GM21447 (cell line): ENCODE data around the gene MDM1.

Source experiments
- ATAC-seq: cut with Tn5 transposase; IDR thresholded peaks from one replicate; pipeline ENCODE4 v1.9.1; 2021; ENCODE audit not compliant: unreplicated experiment

The MDM1 gene, protein sequence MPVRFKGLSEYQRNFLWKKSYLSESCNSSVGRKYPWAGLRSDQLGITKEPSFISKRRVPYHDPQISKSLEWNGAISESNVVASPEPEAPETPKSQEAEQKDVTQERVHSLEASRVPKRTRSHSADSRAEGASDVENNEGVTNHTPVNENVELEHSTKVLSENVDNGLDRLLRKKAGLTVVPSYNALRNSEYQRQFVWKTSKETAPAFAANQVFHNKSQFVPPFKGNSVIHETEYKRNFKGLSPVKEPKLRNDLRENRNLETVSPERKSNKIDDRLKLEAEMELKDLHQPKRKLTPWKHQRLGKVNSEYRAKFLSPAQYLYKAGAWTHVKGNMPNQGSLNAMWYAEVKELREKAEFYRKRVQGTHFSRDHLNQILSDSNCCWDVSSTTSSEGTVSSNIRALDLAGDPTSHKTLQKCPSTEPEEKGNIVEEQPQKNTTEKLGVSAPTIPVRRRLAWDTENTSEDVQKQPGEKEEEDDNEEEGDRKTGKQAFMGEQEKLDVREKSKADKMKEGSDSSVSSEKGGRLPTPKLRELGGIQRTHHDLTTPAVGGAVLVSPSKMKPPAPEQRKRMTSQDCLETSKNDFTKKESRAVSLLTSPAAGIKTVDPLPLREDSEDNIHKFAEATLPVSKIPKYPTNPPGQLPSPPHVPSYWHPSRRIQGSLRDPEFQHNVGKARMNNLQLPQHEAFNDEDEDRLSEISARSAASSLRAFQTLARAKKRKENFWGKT

GRCh38 chr12:68331869-68332727 lies at the start of gene MDM1:
TSS of gene MDM1 (minus strand) at chr12:68332362. CDS start at chr12:68332245, 117 bp downstream.
- peak; percentile 99 for ATAC-seq

- ATAC-seq = no peak
Measured at GRCh38 chr12:68381476-68382219, 49.5 kb upstream of the MDM1 start.

DNA sequence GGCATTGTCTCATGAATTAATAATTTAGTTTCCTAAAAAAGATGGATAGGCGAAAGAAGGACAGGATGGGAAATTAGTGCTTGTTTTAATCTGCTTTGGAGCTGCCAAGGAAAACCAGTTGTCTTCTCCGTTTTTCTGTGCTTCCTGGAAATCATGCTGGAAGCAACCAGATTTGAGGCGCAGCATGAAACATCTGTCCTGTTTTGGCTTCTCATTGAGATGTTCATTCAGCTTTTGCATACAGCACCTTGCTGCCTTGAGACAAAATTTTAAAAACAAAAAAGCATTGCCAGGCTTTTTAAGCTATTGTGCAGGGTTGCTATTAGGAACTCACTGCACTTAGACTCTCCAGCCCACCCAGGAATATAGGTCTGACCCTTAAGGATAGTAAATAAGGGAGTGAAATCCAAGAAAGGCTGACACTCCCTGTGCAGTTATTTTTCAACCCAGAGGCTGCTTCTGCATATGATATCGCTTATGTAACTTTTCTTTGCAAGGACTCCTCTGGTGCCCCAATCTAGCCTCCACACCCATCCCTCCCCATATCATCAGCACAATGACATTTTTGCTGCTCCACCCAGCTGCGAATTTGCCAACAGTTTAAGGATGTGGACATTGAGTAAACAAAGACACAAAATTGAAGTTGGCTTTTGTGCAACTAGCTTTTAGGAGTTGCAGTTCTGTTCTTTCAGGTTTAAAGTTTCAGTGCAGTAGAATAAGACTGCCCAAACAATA lies 46.9 kb upstream of the MDM1 start:
- no peak for ATAC-seq

GRCh38 chr12:68377881-68378280 lies 45.7 kb upstream of the MDM1 start:
- no peak for ATAC-seq

DNA sequence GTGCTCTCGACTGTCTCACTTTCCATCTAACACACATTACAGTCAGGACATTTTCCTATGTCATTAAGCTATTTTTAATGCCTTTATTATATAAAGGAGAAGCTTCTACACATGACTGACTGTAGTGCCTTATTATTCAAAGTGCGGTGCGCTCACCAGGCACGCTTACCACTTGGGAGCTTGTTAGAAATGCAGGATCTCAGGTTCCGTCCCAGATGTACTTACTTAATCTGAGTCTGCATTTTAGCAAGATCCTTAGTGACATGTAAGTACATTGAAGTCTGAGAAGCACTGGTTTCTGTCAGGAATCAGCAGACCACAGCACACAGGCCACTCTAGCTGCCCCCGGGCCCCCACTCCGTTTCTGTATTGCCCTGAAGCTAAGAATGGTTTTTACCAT lies 44.7 kb upstream of the MDM1 start:
- ATAC-seq = no peak

DNA sequence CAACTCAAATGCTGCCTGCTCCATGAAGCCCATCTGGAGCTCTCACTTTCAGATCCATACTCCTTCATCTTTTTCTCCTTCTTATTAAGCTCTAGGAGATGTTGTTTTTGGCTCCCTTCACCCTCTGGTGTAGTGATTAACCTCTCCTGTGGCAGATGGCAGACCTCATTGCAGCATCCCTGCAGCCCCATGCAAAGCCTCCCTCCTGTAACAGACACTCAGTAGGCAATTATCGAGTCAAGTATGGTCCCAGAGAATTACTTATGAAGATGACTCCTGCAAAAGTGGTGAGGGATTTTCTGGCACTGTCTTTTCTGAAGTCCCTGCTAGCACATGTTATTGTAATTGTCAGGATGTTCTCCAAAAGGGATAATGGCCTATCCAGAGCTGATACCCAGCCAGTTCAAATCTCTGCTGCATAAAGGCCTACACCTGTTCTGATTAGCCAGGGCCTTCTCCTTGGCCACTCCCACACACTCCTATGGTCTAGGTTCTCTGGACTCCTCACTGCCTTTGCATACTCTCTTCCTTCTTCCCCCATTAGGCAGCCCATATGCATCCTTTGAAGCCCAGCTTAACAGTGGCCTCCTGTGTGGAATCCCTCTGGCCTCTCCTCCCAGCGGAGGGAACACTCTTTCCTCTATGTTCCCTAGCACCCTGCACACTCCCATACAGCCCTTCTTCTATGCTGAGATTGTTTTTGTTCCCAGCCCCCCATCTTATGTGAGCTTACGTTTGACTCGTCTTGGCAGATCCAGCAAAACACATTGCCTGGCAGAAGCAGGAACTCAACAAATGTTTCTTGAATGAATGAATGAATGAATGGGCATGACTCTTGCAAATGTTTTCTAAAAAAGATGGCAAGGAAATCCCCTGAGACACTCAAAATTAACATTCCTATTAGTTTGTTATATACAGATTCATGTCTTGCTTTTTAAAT lies 43.9 kb upstream of the MDM1 start:
- ATAC-seq = no peak

- ATAC-seq = peak; percentile 97
Measured at GRCh38 chr12:68374307-68374982, 42.3 kb upstream of the MDM1 start.

- ATAC-seq = no peak
Measured at GRCh38 chr12:68370667-68371066, 38.5 kb upstream of the MDM1 start.

GRCh38 chr12:68370006-68370590 lies 37.9 kb upstream of the MDM1 start:
- ATAC-seq = no peak

DNA sequence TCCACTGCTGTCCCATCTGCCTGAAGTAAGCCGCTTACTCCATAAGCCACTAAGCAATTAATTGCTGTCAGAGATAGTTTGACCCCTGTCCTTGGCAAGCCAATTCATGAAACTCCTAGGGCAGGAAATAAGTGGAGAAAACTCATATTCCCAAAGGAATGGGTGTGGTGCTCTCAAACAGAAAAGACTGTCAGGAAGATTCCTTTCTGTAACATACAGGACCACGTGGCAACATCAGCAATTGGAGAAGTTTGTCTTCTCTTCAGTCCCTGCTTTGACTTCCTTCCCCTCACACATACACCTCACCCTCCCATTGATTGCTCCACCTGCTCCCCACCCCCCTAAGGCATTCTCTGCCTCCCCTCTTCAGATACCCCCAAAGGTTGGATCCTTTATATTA lies 36.2 kb upstream of the MDM1 start:
- no peak for ATAC-seq

DNA sequence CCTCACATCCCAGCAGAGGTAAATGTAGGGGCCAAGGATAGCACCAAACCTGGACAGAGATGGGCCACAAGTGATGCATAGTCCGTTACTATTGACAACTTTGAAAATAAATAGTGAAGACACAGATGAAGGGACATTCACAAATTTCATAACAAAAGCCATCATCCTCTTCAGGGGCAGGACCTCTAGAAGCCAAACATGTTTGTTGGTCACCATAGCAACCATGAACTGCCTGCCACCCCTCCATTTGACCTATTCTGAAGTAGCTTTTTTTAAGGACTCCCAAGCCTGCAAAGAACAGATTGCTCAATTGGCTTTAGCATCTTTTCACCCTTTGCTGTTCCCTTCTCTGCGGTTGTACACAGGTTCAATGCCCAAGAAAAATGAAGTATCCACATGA lies 35.7 kb upstream of the MDM1 start:
- no peak for ATAC-seq

GRCh38 chr12:68367116-68367515 lies 35.0 kb upstream of the MDM1 start:
- no peak for ATAC-seq

DNA sequence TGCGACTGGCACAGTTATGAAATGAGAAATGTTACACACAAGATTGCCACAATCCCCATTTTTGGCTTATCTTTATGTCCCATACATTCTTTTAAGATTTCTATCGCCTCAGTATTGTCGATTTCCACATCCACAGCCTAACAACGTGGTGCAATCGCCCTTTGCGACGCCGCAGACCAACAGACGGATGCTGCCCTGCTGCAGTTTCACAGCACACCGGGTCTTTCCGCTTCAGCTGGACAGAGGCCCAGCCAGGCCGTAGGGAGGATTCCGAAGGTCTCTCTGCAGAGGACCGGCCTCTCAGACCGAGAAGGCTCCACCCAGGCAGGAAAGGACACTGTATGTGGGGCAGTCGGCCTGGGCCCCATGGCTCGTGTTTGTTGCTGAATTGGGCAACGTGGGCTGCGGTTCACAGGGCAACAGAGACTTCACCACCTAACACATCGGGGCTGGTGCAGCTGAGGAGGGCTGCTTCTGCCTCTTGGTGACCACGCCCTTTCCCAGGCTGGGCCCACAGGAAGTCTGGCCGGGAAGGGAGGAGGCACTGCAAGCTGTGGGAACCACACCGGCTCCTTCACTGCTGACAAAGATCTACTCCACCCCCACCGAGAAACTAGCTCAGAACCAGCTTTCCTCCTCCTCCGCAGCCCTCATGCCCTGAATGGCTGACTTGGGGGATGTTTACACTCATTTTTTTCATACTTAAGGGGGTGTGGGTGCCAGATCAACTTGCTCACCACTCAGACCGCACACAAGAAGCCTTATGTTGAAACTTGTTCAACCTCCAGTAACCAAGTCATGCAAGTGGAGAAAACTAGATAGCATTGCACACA lies 32.9 kb upstream of the MDM1 start:
- peak; percentile 86 for ATAC-seq

- no peak for ATAC-seq
Measured at GRCh38 chr12:68364328-68364727, 32.2 kb upstream of the MDM1 start.

- ATAC-seq = no peak
Measured at GRCh38 chr12:68361953-68362352, 29.8 kb upstream of the MDM1 start.

- ATAC-seq = no peak
Measured at GRCh38 chr12:68359674-68360073, 27.5 kb upstream of the MDM1 start.
